ENCODE measurements around the gene SIAH3.
"Not testable (repeated sequence)": the region's sequence is repeated elsewhere in the genome, so short reads cannot be mapped to it uniquely, and the experiment has no call there.

SIAH3 gene

DNA sequence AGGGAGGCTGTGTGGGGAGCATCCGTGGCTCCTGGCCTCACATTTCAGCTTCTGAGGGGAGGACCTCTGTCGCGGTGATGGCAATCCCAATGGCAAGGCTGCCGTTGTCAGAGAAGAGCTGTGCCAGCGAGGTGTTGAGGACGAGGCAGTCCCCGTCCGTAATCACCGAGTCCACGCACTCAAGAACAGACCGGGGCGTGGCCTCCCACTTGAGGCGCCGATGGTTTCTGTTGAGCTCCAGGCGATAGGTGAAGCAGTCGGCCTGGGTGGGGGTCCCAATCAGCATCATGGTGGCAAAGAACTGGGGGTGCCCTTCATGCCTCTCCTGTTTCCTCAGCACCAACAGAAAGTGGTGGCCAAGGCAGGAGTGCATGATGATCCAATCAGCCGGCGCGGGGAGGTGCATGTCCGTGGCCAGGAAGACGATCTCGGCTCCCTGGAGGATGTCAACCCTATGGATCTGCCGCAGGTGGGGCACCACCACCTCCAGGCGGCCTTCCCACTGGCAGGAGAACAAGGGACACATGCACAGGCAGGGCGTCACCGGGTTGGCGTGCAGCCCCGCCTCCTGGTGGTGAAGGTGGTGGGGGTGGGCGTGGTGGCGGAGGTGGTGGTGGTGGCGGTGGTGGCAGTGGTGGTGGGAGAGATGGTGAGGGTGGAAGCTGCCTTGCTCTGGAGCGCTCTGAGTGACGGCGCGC lies 68.1 kb downstream of the SIAH3 start:
- DNase-seq (ENCODE audit: low spot score), result no peak

GRCh38 chr13:45782327-45783045 lies 69.1 kb downstream of the SIAH3 start:
- DNase-seq (ENCODE audit: low spot score), result no peak

GRCh38 chr13:45781553-45782326 lies 69.8 kb downstream of the SIAH3 start:
- DNase-seq (ENCODE audit: low spot score), result peak; percentile 25

- DNase-seq (ENCODE audit: low spot score), result no peak
Measured at GRCh38 chr13:45779901-45780300, 71.7 kb downstream of the SIAH3 start.

DNA sequence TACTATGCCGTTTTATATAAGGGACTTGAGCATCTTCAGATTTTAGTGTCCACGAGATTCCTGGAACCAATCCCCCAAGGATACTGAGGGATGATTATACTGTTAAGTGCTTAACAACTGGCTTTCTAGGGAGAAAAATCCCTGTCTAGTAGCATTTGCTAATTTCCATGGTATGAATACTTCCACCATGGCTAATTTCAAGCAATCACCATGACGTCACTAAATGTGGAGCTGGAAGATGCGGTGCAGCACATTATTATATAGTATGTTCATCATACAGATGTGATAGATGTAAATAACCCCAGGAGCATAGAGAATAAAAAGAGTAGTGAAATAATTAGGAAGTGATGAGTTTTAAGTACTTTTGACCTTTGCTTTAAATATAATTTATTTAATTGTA lies 72.7 kb downstream of the SIAH3 start:
- DNase-seq (ENCODE audit: low spot score), result no peak

- no peak for DNase-seq (ENCODE audit: low spot score)
Measured at GRCh38 chr13:45776748-45777147, 74.8 kb downstream of the SIAH3 start.

GRCh38 chr13:45775401-45775963 lies 76.1 kb downstream of the SIAH3 start:
- no peak for DNase-seq (ENCODE audit: low spot score)

- no peak for DNase-seq (ENCODE audit: low spot score)
Measured at GRCh38 chr13:45773944-45774343, 77.6 kb downstream of the SIAH3 start.

GRCh38 chr13:45773236-45773635 lies 78.3 kb downstream of the SIAH3 start:
- DNase-seq (ENCODE audit: low spot score), result no peak

- no peak for DNase-seq (ENCODE audit: low spot score)
Measured at GRCh38 chr13:45770886-45771285, 80.7 kb downstream of the SIAH3 start.

GRCh38 chr13:45768656-45769479 lies 82.7 kb downstream of the SIAH3 start:
- DNase-seq (ENCODE audit: low spot score), result no peak

GRCh38 chr13:45765464-45765863 lies 86.1 kb downstream of the SIAH3 start:
- DNase-seq (ENCODE audit: low spot score), result no peak

DNA sequence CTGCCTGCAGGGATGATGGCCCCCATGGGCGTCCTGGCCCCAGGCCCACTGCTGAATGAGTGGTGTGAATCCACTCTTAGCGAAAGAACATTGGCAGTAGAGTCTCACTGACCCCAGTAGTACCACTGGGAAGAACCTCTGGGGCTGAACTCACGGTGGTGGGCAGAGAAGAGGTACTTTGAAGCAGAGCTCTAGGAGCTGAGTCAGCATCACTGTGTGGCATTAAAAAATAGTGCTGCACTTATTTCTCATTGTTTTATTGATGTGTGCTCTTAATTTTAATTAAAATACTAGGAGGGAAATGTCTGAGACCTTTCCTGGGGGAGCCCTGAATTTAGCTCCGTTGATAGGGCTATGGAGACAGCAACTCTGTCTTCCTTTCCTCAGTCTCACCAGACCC lies 88.1 kb downstream of the SIAH3 start:
- DNase-seq (ENCODE audit: low spot score), result no peak

DNA sequence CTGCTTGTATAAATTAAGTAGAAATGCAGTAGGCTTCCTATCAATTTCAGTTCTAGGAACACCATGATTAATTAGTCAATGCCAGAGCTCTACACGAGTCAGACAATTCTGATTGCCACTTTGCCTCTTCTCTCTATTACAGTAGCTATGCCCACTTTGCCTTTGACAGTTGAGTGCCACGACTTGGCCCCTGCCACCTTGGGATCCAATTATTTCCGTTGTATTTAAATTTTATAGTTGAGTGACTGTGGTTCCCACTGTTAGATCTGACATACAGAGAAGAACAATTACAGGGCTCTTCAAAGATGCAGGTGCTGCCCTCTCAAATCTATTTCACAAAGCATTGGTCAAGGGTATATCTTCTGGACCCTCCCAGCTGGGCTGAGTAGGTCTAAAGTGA lies 94.0 kb downstream of the SIAH3 start:
- DNase-seq (ENCODE audit: low spot score), result not testable (repeated sequence)

GRCh38 chr13:45756498-45756897 lies 95.1 kb downstream of the SIAH3 start:
- DNase-seq (ENCODE audit: low spot score), result not testable (repeated sequence)

- DNase-seq (ENCODE audit: low spot score), result no peak
Measured at GRCh38 chr13:45752510-45752909, 99.0 kb downstream of the SIAH3 start.

- no peak for DNase-seq (ENCODE audit: low spot score)
Measured at GRCh38 chr13:45751885-45752284, 99.7 kb downstream of the SIAH3 start.

- DNase-seq (ENCODE audit: low spot score), result no peak
Measured at GRCh38 chr13:45750566-45750965, 101.0 kb downstream of the SIAH3 start.

- DNase-seq (ENCODE audit: low spot score), result no peak
Measured at GRCh38 chr13:45748941-45749759, 102.4 kb downstream of the SIAH3 start.

- no peak for DNase-seq (ENCODE audit: low spot score)
Measured at GRCh38 chr13:45747071-45747470, 104.5 kb downstream of the SIAH3 start.

DNA sequence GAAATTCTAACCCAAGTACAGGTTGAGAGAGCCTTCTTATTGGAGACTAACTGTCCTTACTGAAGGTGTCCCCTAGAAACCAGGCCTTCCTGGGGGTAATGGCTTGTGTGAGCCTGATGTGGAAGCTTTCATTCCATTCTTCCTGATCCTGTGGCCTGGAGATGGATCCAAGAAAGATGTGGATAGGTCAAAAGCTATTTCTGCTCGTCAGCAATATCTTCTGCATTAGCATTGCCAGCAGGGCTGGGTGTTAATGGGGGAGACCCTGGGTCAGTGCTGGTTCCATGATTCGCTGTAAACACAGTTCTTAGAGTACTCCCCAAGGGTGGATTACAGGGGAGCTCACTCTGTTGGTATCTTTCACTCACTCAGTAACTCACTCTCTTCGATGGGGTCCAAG lies 106.6 kb downstream of the SIAH3 start:
- no peak for DNase-seq (ENCODE audit: low spot score)
